GM12865 (cell line): Measurements from ENCODE around the gene THTPA.

Source experiments
- DNase-seq: peaks from one replicate; pipeline ENCODE4 v3.0.0; 2010; ENCODE audit warnings: low read depth
- H3K4me3 ChIP-seq: 2 replicates; pipeline ENCODE4 v1.5.1; 2011; ENCODE audit warnings: mild to moderate bottlenecking, low read depth, low read length, control low read depth
- CTCF ChIP-seq: IDR thresholded peaks from 2 replicates; pipeline ENCODE4 v1.5.1; 2011; ENCODE audit warnings: low read length, control low read depth, low read depth, inconsistent platforms; ENCODE audit not compliant: insufficient read depth; ENCODE audit errors: missing control alignments

The THTPA gene

GRCh38 chr14:23555882-23556699 lies at the start of gene THTPA:
TSS of gene THTPA (plus strand) at chr14:23556271. CDS start at chr14:23556758, 487 bp downstream.
- H3K4me3 ChIP-seq = peak within 1 kb of the TSS; percentile 86
- TF ChIP-seq CTCF = no peak
- peak; percentile 95 for DNase-seq

- no peak for TF ChIP-seq CTCF
- no peak for DNase-seq
- H3K4me3 ChIP-seq = no peak overlapping the region
Observed at GRCh38 chr14:23512156-23512555, 43.9 kb upstream of the THTPA start.

GRCh38 chr14:23513005-23513817 lies 42.9 kb upstream of the THTPA start:
- TF ChIP-seq CTCF = no peak
- H3K4me3 ChIP-seq = no peak overlapping the region
- no peak for DNase-seq

GRCh38 chr14:23513818-23514643 lies 42.0 kb upstream of the THTPA start:
- H3K4me3 ChIP-seq = no peak overlapping the region
- no peak for DNase-seq
- TF ChIP-seq CTCF = no peak

GRCh38 chr14:23514644-23514957 lies 41.5 kb upstream of the THTPA start:
- H3K4me3 ChIP-seq = no peak overlapping the region
- no peak for DNase-seq
- no peak for TF ChIP-seq CTCF

GRCh38 chr14:23517650-23518326 lies 38.3 kb upstream of the THTPA start:
- DNase-seq = no peak
- no peak for TF ChIP-seq CTCF
- no peak overlapping the region for H3K4me3 ChIP-seq
